IPS DF 4.7 (cell line): ENCODE data around the gene BMP6.
A peak's percentile ranks its signal among the peaks of the same experiment; 100 is the strongest.

Source experiments
- DNase-seq: peaks from one replicate; pipeline ENCODE4 v3.0.0-alpha.2; 2013; ENCODE audit warnings: low spot score; ENCODE audit errors: extremely low read depth

BMP6 gene

GRCh38 chr6:7725849-7726415 lies at the start of gene BMP6:
Gene BMP6, plus strand, starts transcription at chr6:7726099. Its CDS starts 857 bp downstream, at chr6:7726956.
- DNase-seq = no peak

- DNase-seq = no peak
Measured at GRCh38 chr6:7677229-7677628, 48.7 kb upstream of the BMP6 start.

- DNase-seq = no peak
Measured at GRCh38 chr6:7680393-7681075, 45.4 kb upstream of the BMP6 start.

GRCh38 chr6:7681449-7681848 lies 44.5 kb upstream of the BMP6 start:
- DNase-seq = no peak

GRCh38 chr6:7684076-7684475 lies 41.8 kb upstream of the BMP6 start:
- no peak for DNase-seq

- peak; percentile 82 for DNase-seq
Measured at GRCh38 chr6:7684843-7685242, 41.1 kb upstream of the BMP6 start.

- DNase-seq = no peak
Measured at GRCh38 chr6:7685276-7685675, 40.6 kb upstream of the BMP6 start.

GRCh38 chr6:7687145-7688111 lies 38.5 kb upstream of the BMP6 start:
- DNase-seq = no peak

- no peak for DNase-seq
Measured at GRCh38 chr6:7691021-7691420, 34.9 kb upstream of the BMP6 start.

GRCh38 chr6:7691675-7692452 lies 34.0 kb upstream of the BMP6 start:
- no peak for DNase-seq

GRCh38 chr6:7692453-7692784 lies 33.5 kb upstream of the BMP6 start:
- DNase-seq = no peak

GRCh38 chr6:7693827-7694226 lies 32.1 kb upstream of the BMP6 start:
- no peak for DNase-seq

- DNase-seq = no peak
Measured at GRCh38 chr6:7696061-7696460, 29.8 kb upstream of the BMP6 start.

GRCh38 chr6:7697432-7697819 lies 28.5 kb upstream of the BMP6 start:
- no peak for DNase-seq

- DNase-seq = no peak
Measured at GRCh38 chr6:7697820-7698623, 27.9 kb upstream of the BMP6 start.

GRCh38 chr6:7701212-7701834 lies 24.6 kb upstream of the BMP6 start:
- DNase-seq = no peak

- no peak for DNase-seq
Measured at GRCh38 chr6:7703148-7703680, 22.7 kb upstream of the BMP6 start.

- no peak for DNase-seq
Measured at GRCh38 chr6:7705483-7705882, 20.4 kb upstream of the BMP6 start.

GRCh38 chr6:7706269-7706668 lies 19.6 kb upstream of the BMP6 start:
- no peak for DNase-seq

- no peak for DNase-seq
Measured at GRCh38 chr6:7707787-7708186, 18.1 kb upstream of the BMP6 start.
